H1 (cell line): ENCODE measurements around the gene AKR7A3. TPM values are rescaled to one million over a fixed set of nuclear protein-coding genes. Genes with fewer than 3 reads are reported as not detected.

ENCODE experiments used
- CTCF ChIA-PET: fragments of 300-600 bp; sonication (Branson Sonifier 250); formaldehyde crosslinking; loops from one replicate; lab custom pipeline; 2021; ENCODE audit not compliant: partially characterized antibody; lab: Charles Lee
- POLR2A ChIA-PET: fragments of 300-600 bp; sonication (Branson Sonifier 250); formaldehyde crosslinking; loops from one replicate; lab custom pipeline; 2021; ENCODE audit warnings: inconsistent platforms; ENCODE audit not compliant: partially characterized antibody; lab: Charles Lee
- DNase-seq, 2 experiments: peaks; one replicate each; pipeline versions ENCODE4 v3.0.0 to v3.0.0-alpha.2; 2010 to 2022; ENCODE audit warnings: low spot score in 2 of 2, low read depth in 1 of 2, mixed read lengths in 1 of 2
- FAIRE-seq: peaks from 2 replicates; lab custom pipeline; 2011; peaks lifted over from hg19 to GRCh38; lab: Jason Lieb, UNC
- H2AFZ ChIP-seq: 2 replicates; pipeline ENCODE4 v1.8.1; 2012; ENCODE audit warnings: low read length, inconsistent platforms
- H2AK5ac ChIP-seq: 2 replicates; pipeline ENCODE4 v1.6.1; 2013; ENCODE audit warnings: low read depth, low read length
- H2BK120ac ChIP-seq: replicated peaks from 2 replicates; pipeline ENCODE3; 2013; ENCODE audit warnings: low read depth, low read length, inconsistent platforms
- H2BK12ac ChIP-seq: 2 replicates; pipeline ENCODE4 v1.6.1; 2013; ENCODE audit warnings: low read depth, low read length
- H2BK15ac ChIP-seq: 2 replicates; pipeline ENCODE4 v1.6.1; 2013; ENCODE audit warnings: low read length
- H2BK20ac ChIP-seq: 2 replicates; pipeline ENCODE4 v1.6.1; 2013; ENCODE audit warnings: low read length
- H2BK5ac ChIP-seq: 2 replicates; pipeline ENCODE4 v1.6.1; 2013; ENCODE audit warnings: low read depth, low read length
- H3K14ac ChIP-seq: 2 replicates; pipeline ENCODE4 v1.6.1; 2013; ENCODE audit warnings: inconsistent platforms; ENCODE audit not compliant: insufficient read length
- H3K18ac ChIP-seq: 2 replicates; pipeline ENCODE4 v1.6.1; 2013; ENCODE audit warnings: low read length; ENCODE audit errors: extremely low read depth
- H3K23ac ChIP-seq: 2 replicates; pipeline ENCODE4 v1.6.1; 2013; ENCODE audit warnings: inconsistent platforms; ENCODE audit not compliant: insufficient read length
- H3K23me2 ChIP-seq: 2 replicates; pipeline ENCODE4 v1.6.1; 2013; ENCODE audit warnings: low read depth, low read length
- H3K27ac ChIP-seq: 2 replicates; pipeline ENCODE4 v1.6.1; 2011; ENCODE audit warnings: low read depth, low read length, inconsistent platforms
- H3K27me3 ChIP-seq, 4 experiments: replicated peaks in 1 of 4; 1 replicate in 1 of 4; 2 replicates in 3 of 4; pipeline versions ENCODE4 v1.6.1 to v1.8.1; 2011 to 2013; ENCODE audit warnings: low read length in 3 of 4, mild to moderate bottlenecking in 3 of 4, inconsistent platforms in 2 of 4, mixed read lengths in 2 of 4, moderate library complexity in 1 of 4; ENCODE audit not compliant: control insufficient read depth in 3 of 4, insufficient read depth in 3 of 4; ENCODE audit errors: extremely low read depth in 1 of 4
- H3K36me3 ChIP-seq, 4 experiments: 2 replicates each; pipeline versions ENCODE4 v1.6.1 to v1.8.1; 2011 to 2013; ENCODE audit warnings: mild to moderate bottlenecking in 4 of 4, low read length in 3 of 4, moderate library complexity in 2 of 4, control low read depth in 1 of 4, inconsistent platforms in 1 of 4; ENCODE audit not compliant: insufficient read depth in 4 of 4, control insufficient read depth in 2 of 4
- H3K4ac ChIP-seq: replicated peaks from 2 replicates; pipeline ENCODE3; 2013; ENCODE audit warnings: low read length, low read depth, mixed read lengths, inconsistent platforms; ENCODE audit not compliant: insufficient read length
- H3K4me1 ChIP-seq, 4 experiments: replicated peaks in 1 of 4; 1 replicate in 1 of 4; 2 replicates in 3 of 4; pipeline versions ENCODE4 v1.6.1 to v1.8.1; 2011 to 2013; ENCODE audit warnings: low read length in 3 of 4, inconsistent platforms in 2 of 4, mixed read lengths in 1 of 4; ENCODE audit not compliant: insufficient read depth in 4 of 4, control insufficient read depth in 3 of 4
- H3K4me2 ChIP-seq, 2 experiments: 2 replicates each; pipeline versions ENCODE4 v1.6.1 to v1.8.1; 2011 to 2013; ENCODE audit warnings: low read depth in 2 of 2, low read length in 2 of 2, control low read depth in 1 of 2, inconsistent platforms in 1 of 2, mild to moderate bottlenecking in 1 of 2; ENCODE audit not compliant: insufficient read depth in 1 of 2
- H3K4me3 ChIP-seq, 4 experiments: fragments of 200-600, 300-600 bp in 1 of 4; sonication (generic), shearing (Covaris generic), sonication (Bioruptor Twin) in 1 of 4; 2 replicates each; pipeline versions ENCODE4 v1.5.1 to v1.8.1; 2011 to 2016; ENCODE audit warnings: low read length in 4 of 4, low read depth in 3 of 4, control low read depth in 2 of 4, inconsistent platforms in 2 of 4, mild to moderate bottlenecking in 2 of 4, mixed read lengths in 1 of 4, moderate library complexity in 1 of 4; ENCODE audit not compliant: insufficient read depth in 2 of 4; ENCODE audit errors: extremely low read depth in 1 of 4
- H3K56ac ChIP-seq: replicated peaks from 2 replicates; pipeline ENCODE3; 2013; ENCODE audit warnings: low read depth, mild to moderate bottlenecking, mixed read lengths, low read length, inconsistent platforms; ENCODE audit not compliant: insufficient read length
- H3K79me1 ChIP-seq: 2 replicates; pipeline ENCODE4 v1.6.1; 2013; ENCODE audit warnings: low read depth, low read length, control low read depth
- H3K79me2 ChIP-seq, 2 experiments: 2 replicates each; pipeline versions ENCODE4 v1.6.1 to v1.8.1; 2012 to 2013; ENCODE audit warnings: low read length in 2 of 2, mild to moderate bottlenecking in 2 of 2, inconsistent platforms in 1 of 2; ENCODE audit not compliant: insufficient read depth in 2 of 2, control insufficient read depth in 1 of 2
- H3K9ac ChIP-seq, 4 experiments: replicated peaks in 1 of 4; 1 replicate in 1 of 4; 2 replicates in 3 of 4; pipeline versions ENCODE4 v1.6.1 to v1.8.1; 2011 to 2013; ENCODE audit warnings: low read depth in 3 of 4, low read length in 3 of 4, control low read depth in 2 of 4, mild to moderate bottlenecking in 2 of 4, moderate library complexity in 2 of 4, inconsistent platforms in 1 of 4; ENCODE audit errors: extremely low read depth in 1 of 4
- H3K9me3 ChIP-seq, 2 experiments: 2 replicates each; pipeline versions ENCODE4 v1.6.1 to v1.8.1; 2012 to 2013; ENCODE audit warnings: mild to moderate bottlenecking in 2 of 2, moderate library complexity in 2 of 2, control low read depth in 1 of 2, inconsistent platforms in 1 of 2, low read depth in 1 of 2, low read length in 1 of 2, mixed read lengths in 1 of 2; ENCODE audit not compliant: insufficient read depth in 2 of 2
- H4K20me1 ChIP-seq, 2 experiments: replicated peaks in 1 of 2; 2 replicates each; pipeline versions ENCODE3 to v1.8.1; 2011 to 2013; ENCODE audit warnings: inconsistent platforms in 2 of 2, low read length in 2 of 2, mild to moderate bottlenecking in 1 of 2; ENCODE audit not compliant: insufficient read depth in 2 of 2, control insufficient read depth in 1 of 2
- H4K5ac ChIP-seq: 2 replicates; pipeline ENCODE4 v1.6.1; 2013; ENCODE audit warnings: low read length, low read depth, mixed read lengths, inconsistent platforms; ENCODE audit not compliant: insufficient read length
- H4K8ac ChIP-seq: 2 replicates; pipeline ENCODE4 v1.8.0; 2013; ENCODE audit warnings: mild to moderate bottlenecking, moderate library complexity, low read length, inconsistent platforms; ENCODE audit not compliant: insufficient read depth; ENCODE audit errors: extremely low read depth
- H4K91ac ChIP-seq: replicated peaks from 2 replicates; pipeline ENCODE3; 2013; ENCODE audit warnings: low read length, mixed read lengths, inconsistent platforms; ENCODE audit not compliant: insufficient read length
- CHD2 ChIP-seq: IDR thresholded peaks from 2 replicates; pipeline ENCODE4 v1.6.1; 2012; ENCODE audit warnings: low read length, improper control_type of control experiment
- RNF2 ChIP-seq: fragments of 200-900, 300-1000 bp; sonication (generic); IDR thresholded peaks from 2 replicates; pipeline ENCODE4 v1.7.1; 2016; ENCODE audit warnings: borderline replicate concordance, low read depth, mild to moderate bottlenecking, antibody characterized with exemption, low read length; ENCODE audit not compliant: poor library complexity, severe bottlenecking; ENCODE audit errors: missing control alignments
- SP2 ChIP-seq: IDR thresholded peaks from 2 replicates; pipeline ENCODE4 v1.6.1; 2012; ENCODE audit warnings: mild to moderate bottlenecking, low read length, inconsistent platforms
- SRF ChIP-seq: IDR thresholded peaks from 2 replicates; pipeline ENCODE4 v1.6.1; 2011; ENCODE audit warnings: mild to moderate bottlenecking, low read depth, low read length, moderate library complexity
- TEAD4 ChIP-seq: IDR thresholded peaks from 2 replicates; pipeline ENCODE4 v1.6.1; 2012; ENCODE audit warnings: low read depth, low read length, inconsistent platforms, mixed read lengths
- WGBS, 2 experiments: shearing (Covaris generic) in 1 of 2; methylation state at CpG; one replicate each; pipeline versions ENCODE4 v1.1.6 to v1.1.7; 2013 to 2015; ENCODE audit warnings: low lambda C conversion rate in 2 of 2, mixed read lengths in 2 of 2, inconsistent platforms in 1 of 2, low coverage in 1 of 2, missing lambda C conversion rate in 1 of 2; ENCODE audit not compliant: insufficient replicate concordance in 2 of 2, insufficient coverage in 1 of 2, insufficient read length in 1 of 2; ENCODE audit errors: extremely low coverage in 1 of 2, missing lambda C conversion rate in 1 of 2; 5-methylcytosine and 5-hydroxymethylcytosine counted together
- polyA plus RNA-seq, 7 experiments: library from polyadenylated mRNA; depleted of rRNA in 3 of 7; stranded (reverse) in 5 of 7; unstranded in 2 of 7; fragments of >200 nt in 5 of 7; fragments of 200-250 nt in 2 of 7; gene quantifications; 1 replicate in 5 of 7; 2 replicates in 1 of 7; 4 replicates in 1 of 7; pipeline versions ENCODE4 v1.2.1 to v1.2.3, GENCODE V29; 2011 to 2013; ENCODE audit warnings: missing spikeins in 2 of 7, mixed read lengths in 2 of 7
- total RNA-seq: library from RNA; stranded (reverse); fragmentation: NEBNext Ultra II Directional; extraction: Animal tissue kit (Norgen Biotek cat#: 25700); gene quantifications from 2 replicates; pipeline ENCODE4 v1.2.1, GENCODE V29; 2021

Gene AKR7A3
- total and polyA plus RNA-seq, 2 of the 8 experiments (the other 6 are each of a cell fraction or from before 2014, with no cell fraction given) = 0.62 to 0.65 TPM

DNA sequence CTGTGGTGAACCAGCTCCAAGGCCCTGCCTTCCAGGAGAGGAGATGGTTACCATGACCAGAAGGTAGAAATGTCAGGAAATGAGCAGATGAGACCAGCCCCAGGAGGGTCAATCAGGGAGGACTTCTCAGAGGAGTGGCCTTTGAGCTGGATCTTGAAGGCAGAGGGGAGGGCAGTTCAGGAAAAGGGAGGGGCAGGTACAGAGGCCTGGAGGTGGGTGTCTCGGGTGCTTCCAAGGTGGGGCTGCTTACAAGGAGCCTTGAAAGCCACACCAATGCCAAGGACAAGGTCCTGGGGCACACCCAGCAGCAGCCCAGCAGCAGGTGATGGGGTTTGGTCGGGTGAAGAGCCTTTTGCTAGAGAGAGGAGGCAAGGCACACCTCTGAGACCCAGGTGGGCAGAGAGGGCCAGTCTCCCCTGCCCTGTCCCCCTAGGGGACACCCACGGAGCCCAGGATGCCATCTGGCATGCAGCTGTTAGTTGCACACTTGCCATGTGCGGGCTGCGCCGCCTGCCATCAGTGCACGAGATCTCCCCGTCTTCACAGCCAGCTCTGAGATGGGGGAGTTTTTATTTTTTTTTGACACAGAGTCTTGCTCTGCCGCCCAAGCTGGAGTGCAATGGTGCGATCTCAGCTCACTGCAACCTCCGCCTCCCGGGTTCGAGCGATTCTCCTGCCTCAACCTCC is 42.0 kb upstream of the AKR7A3 start:
- H2AFZ ChIP-seq = no peak overlapping the region
- DNase-seq (no peak), FAIRE-seq (no peak)
- H3K14ac ChIP-seq = no peak overlapping the region
- H3K27me3 ChIP-seq = no peaks in the 10 kb centered on the region
- H3K9ac ChIP-seq = no peak overlapping the region
- ChIA-PET CTCF (interaction anchor here (0.6 to 2.3 kb wide), 13 partner anchors 10 to 492 kb away, joined by 3 to 9 read pairs (median 3); no protein-coding TSS in a partner anchor), POLR2A (interaction anchor here (1.9 to 13.3 kb wide), 2 partner anchors 8 to 13 kb away, joined by 8 to 143 read pairs; partner anchors contain the start of genes AKR7A2 and SLC66A1)
- no peak overlapping the region for H2BK20ac ChIP-seq
- no peak overlapping the region for H2BK12ac ChIP-seq
- no peak overlapping the region for H3K4ac ChIP-seq
- no peak overlapping the region for H4K91ac ChIP-seq
- no peaks in the 10 kb centered on the region for H3K23me2 ChIP-seq
- H3K79me2 ChIP-seq = no peaks in the 10 kb centered on the region
- no peak overlapping the region for H2BK15ac ChIP-seq
- H3K4me3 ChIP-seq = no peak overlapping the region
- no peak overlapping the region for H4K8ac ChIP-seq
- no peaks in the 10 kb centered on the region; the same call in 1 of the 2 replicates for H3K79me1 ChIP-seq
- TF ChIP-seq SRF (no peak), RNF2 (no peak), TEAD4 (no peak), SP2 (no peak), CHD2 (no peak)
- H3K4me1 ChIP-seq = no peaks in the 10 kb centered on the region
- H2BK5ac ChIP-seq = no peak overlapping the region
- WGBS, 2 experiments = 96% methylated on average over 14 of the region's 14 CpGs; no CpG with 5 or more reads in 1 of the 2 experiments
- H4K20me1 ChIP-seq = peaks cover 0 to 7% of the 10 kb centered on the region in 2 experiments
- H3K23ac ChIP-seq = no peak overlapping the region
- H3K4me2 ChIP-seq = no peak overlapping the region
- H4K5ac ChIP-seq = no peak overlapping the region
- no peak overlapping the region for H3K56ac ChIP-seq
- H3K9me3 ChIP-seq = no peaks in the 10 kb centered on the region
- no peak overlapping the region for H2AK5ac ChIP-seq
- H3K18ac ChIP-seq = no peak overlapping the region
- H2BK120ac ChIP-seq = no peak overlapping the region
- H3K36me3 ChIP-seq = peaks cover 5 to 11% (median 8%) of the 10 kb centered on the region in 4 experiments; a peak in 4 of 8 replicates
- H3K27ac ChIP-seq = no peak overlapping the region
